NCI-H2196 treated with DMSO at 0.1 percent for 48 hours (cell line): ENCODE measurements around the gene PXDN.
"Not testable (repeated sequence)": the region's sequence is repeated elsewhere in the genome, so short reads cannot be mapped to it uniquely, and the experiment has no call there.

Source experiments
- DNase-seq: peaks from one replicate; lab custom pipeline; 2025; ENCODE audit not compliant: unreplicated experiment; lab: John Stamatoyannopoulos, UW

The PXDN gene

DNA sequence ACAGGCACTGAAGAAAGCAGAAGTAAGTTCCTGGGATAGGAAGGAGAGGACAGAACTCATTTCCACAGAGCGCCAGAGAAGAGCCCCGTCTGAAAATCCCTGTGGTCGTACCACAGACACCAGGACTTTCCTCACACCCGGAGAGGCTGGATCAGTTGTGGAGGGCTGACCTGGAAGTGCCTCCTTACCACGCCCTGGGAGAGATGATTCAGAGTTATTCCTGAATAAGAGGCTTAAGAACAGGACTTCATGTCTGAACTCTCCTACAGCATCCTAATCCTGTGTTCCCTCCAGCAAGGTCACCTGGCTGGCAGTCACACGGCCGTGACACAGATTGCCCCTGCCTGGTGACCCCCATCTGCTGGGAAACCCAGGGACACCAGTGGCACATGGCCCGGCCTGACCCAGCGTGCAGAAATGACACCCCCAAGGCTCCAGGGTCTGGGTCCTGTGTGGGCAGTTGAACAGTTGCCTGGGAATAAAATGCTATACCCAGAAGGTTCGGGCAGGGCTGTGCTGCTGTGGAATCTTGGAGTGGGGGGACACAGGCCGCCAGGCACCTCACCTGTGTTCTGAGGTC lies 105.9 kb downstream of the PXDN start:
- no peak for DNase-seq

DNA sequence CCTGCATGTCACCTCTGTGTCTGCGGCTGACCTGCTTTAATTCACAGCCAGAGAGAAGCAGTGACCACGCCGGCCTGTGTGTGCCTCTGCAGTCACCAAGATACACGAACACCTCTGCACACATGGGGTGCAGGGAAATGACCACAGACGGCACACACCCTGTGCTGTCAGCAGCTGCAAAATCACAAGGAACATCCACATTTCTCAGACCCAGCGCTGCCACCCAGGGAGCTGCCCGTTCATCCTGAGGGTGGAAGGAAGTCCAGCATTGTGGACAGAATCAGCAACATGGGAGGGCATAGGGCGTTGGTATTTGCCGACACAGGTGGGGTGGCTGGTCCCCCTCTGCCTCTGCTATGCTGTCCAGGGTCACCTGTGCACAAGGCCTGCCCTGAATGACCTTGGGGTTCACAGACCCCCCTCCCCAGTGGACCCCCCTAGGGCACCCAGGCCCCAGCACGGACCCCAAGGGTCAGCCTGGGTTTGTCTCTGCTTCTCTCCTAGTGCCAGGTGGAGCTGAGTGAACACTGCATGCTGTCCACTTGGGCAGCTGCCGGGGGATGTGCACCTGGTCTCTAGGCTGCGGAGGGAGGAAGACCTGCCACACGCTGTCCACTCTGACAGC lies 107.4 kb downstream of the PXDN start:
- no peak for DNase-seq

DNA sequence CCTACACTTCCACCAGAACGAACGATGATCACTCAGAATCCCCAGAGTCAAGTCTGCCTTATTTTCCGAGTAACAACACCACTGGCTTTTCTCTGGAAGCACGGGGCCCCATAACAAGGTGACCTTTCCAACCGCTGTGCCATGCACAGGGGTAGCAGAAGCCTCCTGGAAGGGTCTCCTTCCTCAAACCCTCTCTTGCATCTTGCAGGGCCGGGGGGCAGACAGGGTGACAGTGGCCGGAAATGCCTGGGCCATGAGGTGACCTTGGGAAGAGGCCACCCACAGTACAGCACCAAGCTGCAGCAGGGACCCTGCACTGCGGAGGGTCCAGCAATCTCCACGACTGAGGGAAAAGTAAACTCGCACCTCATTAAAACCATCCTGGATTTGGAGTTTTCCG lies 108.5 kb downstream of the PXDN start:
- DNase-seq, result no peak

DNA sequence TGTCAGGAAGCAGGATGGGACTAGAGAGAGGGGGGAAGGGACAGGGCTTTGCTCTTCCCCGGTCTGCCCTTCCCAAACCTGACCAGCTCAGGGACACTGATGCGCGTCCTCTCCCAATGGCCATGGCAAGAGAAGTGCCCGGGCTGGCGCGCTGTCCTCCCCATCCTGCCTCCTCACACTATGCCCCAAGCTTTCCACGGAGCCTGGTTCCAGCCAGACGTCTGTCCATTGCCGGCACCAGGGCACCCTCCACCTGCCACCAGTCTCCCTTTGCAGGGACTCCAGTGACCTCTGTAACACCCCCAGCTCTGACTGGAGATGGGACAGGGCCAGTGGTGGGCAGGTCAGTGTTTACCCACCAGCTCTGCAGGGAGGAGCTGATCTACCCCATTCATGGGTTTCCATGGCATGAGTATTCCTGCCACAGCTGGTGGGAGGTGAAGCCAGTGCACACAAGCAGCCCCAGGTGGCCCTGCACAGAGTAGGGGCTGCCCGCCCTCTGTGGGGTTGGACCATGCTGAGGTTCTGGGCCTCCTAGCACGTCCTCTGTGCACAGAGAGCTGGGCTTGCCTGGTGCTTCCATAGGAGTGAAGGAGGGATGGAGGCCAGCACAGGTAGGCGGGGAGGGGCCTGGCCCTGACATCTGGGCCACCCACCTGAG lies 109.5 kb downstream of the PXDN start:
- no peak for DNase-seq

DNA sequence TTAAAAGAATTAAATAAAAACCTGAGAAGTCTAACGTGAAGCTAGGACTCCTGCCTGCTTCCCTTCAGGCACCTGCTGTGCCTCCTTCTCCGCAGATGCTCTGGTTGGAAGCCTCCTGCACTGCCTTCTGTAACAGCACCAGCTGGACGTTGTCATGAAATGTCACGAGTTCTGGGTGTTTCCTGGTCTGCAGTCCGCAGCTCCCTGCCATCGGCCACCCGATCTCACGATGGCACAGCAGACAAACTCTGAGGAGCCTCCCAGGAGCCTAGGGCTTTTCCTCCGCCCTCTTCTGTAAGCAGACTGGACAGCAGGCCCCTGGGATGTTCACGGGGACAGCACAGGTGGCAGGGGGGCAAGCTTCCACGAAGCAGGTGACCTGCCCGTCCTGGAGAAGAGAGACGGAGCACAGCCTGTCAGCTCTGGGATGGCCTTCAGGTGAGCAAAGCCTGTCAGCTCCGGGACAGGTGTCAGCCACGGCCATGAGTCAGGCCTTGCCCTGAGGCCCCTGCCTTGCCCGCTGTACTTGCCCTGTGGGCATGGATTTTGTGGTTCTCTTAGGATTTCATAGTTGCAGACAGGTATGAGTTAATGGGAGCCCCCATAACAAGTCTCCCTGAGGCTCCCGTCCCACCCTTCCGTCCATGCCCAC lies 110.3 kb downstream of the PXDN start:
- DNase-seq, result no peak

DNA sequence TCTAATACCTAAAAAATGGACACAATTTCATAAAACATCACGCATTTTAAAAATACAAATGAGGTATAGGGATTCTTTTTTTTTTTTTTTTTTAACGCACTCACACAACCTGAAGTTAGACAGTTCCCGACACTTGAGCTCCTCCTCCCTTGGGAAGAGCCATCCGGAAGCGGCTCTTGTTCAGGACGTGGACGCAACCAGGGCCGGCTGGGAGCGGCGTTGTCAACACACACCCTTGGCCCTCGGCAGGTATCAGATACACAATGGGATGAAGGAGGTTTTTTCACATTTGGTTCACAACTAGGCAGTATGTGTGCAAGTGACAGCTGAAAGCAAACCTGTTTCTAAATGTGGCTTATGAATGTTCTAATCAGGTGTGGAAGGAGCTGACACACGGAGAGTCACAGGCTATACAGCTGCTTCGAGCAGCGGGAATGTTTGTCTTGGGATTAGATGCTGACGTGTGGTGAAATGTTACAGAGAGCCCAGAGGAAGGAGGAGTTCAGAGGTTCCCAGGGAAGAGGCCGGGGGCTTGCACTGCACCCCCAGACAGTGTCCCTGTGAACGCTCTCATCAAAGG lies 111.1 kb downstream of the PXDN start:
- DNase-seq, result no peak

DNA sequence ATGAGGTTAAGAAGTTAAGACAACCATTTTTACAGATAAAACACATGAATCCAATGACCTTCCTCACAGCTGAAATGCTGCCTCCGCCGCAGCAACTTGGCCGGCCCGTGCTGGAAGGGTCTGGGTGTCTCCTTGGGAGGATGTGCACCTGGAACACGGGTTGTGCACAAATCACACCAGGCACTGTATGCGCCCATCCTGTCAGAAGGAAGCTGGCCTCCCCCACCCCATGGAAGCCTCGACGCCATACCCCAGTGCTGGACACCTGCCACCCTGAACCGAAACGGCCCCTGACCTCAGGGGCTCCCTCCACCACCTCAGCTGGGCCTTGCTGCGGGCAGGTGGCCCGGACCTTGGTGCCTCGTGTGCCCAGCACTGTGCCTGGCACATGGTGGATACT lies 111.8 kb downstream of the PXDN start:
- DNase-seq, result no peak

DNA sequence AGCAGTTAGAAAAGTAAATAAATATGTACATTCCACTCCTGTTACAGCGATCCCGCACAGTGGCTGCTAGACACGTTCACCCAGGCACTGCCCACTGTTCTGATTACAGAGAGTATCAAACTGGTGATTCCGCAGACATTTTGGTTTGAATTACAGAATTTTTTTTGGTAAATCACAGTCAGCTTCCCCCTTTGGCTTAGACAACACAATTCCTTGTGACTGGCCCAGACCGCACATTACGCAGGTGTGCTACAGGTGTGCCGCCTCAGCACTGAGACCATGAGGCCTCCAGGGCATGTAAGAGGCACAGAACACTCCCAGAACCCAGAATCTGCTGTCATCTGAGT lies 112.3 kb downstream of the PXDN start:
- DNase-seq, result no peak

DNA sequence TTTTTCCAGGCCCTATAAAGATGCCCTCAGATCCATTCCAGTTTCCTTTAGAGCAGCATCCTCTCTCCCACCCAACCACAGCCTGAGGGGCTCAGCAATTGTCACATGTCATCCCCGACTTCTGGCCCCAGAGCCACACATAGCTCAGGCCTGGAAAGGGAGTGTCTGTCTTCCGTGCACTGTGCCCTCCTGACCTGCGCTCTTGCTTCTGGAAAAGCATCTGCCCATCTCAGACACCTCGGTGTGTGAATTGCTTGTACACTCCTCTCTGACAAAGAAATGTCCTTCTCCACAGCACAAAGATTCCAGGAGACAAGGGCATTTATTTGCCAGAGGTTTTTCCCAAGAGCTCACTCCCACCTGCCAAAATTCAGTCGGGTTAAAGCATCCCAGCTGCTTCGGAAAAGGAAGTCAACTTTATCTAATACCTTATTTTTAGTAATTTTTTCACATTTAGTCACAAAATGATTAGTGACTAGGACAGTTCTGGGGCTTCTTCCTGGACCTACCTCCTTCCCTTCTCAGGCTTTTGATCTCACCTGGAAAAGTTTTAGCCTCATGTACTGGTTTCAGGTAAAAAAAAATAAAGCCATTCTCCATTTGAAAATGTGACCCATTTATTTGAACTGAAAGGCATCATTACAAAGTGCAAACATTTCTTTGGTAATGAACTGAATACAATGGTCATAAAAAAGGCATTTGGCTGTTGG lies 112.9 kb downstream of the PXDN start:
- DNase-seq, result no peak

DNA sequence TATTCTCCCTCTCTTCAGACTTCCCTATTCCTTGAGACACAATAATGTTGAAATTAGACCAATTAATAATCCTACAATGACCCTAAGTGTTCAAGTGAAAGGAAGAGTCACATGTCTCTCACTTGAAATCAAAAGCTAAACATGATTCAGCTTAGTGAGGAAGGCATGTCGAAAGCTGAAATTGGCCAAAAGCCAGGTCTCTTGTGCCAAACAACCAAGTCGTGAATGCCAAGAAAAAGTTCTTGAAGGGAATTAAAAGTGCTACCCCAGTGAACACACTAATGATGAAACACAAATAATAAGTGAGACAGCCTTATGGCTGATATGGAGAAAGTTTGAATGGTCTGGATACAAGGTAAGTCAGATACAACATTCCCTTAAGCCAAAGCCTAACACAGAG lies 115.4 kb downstream of the PXDN start:
- DNase-seq, result no peak

DNA sequence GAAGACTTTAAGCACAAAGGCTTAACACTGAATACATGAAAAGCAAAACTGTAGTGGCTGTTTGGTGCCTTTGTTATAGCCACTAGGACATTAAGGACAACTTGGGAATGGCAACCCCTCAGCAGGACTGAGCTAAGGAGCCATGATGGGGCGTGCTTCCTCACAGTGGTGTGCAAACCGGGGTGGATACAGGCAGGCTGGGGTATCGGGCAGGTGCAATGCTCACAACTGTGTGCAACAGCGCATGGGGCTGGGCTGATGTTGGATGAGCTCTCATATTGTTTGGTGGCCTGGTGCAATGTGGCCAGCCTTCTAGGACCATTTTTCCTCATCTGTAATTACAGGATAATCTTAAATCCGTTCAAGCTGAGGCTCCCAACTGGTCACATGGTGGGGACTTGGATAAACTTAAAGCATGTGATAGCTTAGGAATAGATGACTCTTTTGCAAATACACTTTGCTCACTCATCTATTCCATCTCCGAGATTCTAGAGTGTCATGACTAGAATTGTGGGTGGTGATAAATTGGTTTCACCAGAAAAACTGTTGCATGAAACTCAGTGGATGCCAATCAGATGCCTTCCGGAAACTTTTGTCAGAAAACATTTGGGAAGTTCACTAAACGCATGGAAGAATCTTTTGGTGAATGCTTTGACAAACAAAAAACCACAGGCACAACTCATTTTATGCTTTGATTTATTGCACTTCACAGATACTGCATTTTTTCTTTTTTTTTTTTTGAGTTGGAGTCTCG lies 116.5 kb downstream of the PXDN start:
- no peak for DNase-seq

DNA sequence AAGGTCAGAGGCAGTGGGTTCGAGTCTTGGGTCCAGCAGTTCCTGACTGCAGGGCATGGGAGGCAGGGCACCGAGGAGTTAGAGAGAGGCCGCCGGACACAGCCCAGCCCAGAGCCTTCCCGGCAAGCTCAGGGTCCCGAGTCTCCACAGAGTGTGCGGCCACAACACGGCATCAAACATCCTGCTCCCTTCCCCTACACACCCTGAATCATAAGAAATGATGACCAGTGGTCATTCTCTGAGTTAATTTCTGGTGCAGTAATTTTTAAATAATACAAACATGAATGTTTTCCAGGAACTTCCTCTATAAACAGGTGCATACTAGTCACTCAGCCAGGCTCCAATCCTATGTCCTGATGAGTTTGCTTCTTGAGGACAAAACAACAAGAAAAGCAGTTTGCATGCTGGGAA lies 118.0 kb downstream of the PXDN start:
- no peak for DNase-seq

DNA sequence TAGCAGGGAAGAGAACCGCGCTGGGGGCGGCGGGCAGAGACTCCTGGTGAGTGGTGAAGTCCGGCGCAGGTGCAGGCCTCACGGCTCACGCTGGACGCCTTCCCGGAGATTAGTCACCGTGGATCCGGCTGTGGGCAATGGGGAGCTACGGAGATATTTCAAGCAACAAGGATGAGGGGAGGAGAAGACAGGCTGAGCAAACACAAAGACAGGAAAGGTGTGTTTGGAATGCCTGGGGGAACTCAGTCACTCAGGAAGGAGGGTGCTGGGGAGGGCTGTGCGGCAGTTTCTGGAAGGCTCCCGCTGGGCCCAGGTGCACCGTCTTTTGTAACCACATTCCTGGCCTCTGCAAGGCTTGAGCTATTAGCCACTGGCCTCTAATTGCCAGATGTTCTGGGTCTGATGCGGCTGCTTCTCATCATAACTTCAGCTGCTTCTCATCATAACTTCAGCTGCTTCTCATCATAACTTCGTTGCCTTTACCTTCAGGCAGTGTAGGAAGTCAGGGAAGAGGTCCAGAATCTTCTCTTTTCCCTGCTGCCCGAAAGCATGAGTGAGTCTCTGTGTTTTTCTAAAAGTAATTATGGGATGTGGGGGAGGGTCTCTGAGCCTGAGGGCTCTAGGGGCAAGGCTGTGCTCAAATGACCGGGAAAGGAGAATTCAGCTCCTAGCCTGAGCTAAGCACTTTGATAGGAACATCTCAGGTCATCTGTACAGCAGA lies 118.9 kb downstream of the PXDN start:
- no peak for DNase-seq

DNA sequence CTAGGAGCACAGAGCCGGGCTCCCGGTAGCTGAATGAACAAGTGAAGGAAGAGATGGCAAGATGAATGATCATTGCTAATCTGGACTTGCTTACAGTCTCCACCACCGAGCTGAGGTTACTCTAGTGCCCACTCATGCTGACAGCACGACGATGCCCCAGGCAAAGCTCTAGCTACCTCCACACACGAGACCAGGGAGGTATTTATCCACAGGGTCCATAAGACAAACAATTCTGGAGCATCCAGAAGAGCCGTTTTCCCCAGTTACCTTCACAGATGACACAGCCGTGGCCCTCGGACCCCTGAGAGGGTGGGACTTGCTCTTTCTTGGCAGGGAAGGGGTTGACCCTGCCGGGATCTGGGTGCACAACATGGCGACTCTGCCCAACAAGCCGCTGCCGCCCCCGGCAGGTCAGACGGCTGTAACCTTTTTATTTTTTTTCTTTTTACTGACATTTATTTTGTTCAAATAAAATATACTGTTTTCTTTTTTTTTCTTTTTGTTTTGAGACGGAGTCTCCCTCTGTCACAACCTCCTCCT lies 120.3 kb downstream of the PXDN start:
- no peak for DNase-seq

DNA sequence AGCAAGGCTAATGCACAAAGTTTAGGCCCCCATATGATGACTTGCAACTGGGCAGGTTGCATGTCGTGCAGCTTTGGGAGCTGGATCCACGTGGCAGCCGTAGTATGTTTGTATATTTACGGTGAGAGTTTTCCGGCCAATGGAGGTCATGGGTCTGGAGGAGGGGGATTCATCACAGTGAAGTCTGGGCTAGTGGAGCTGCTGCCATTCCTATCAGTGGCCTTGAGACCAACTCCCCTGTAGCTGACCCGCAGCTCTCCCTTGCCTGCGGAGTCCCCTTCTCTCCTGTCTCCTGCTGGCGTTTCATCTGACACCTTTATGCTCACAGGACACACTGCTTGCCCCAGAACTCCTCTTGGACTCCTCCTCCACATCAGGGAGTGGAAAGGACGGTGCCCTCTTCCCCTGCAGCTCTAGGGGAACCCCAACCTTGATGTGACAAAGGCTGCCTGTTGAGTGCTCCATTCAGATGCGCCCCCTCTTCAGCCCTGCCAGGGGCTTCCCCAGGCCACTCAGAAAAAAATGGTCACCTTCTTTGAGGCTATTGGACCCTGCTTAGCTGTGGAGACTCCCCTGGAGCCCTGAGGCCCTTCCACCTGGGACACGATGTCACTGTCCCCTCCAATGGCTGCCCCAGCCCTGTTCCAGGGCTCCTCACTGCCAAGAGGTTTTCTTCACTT lies 121.7 kb downstream of the PXDN start:
- no peak for DNase-seq

DNA sequence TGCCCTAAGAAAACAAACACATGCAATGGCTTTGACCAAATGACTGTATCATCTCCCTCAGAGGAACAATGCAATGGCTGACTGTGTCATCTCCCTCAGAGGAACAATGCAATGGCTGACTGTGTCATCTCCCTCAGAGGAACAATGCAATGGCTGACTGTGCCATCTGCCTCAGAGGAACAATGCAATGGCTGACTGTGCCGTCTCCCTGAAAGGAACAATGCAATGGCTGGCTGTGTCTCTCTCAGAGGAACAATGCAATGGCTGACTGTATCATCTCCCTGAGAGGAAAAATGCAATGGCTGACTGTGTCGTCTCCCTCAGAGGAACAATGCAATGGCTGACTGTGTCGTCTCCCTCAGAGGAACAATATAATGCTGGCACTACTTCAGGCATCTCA lies 122.3 kb downstream of the PXDN start:
- DNase-seq, result not testable (repeated sequence)

DNA sequence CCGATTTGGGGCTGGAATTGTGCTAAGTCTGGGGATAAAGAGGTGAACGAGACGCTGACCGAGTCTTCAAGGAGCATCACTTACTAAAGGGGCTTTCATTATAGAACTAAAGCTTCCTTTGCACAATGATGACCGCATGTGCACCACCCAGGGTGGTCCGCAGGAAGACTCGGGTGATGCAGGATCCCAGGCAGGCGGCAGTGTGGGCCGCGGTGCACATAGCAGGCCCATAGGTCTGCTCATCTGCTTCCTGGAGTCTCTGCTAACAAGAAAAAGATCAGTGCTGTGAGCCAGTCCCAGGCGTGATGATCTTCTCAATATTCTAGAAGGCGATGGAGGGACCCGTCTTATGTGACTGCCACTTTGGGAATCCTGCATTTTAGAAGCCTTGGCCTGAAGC lies 122.8 kb downstream of the PXDN start:
- DNase-seq, result no peak

DNA sequence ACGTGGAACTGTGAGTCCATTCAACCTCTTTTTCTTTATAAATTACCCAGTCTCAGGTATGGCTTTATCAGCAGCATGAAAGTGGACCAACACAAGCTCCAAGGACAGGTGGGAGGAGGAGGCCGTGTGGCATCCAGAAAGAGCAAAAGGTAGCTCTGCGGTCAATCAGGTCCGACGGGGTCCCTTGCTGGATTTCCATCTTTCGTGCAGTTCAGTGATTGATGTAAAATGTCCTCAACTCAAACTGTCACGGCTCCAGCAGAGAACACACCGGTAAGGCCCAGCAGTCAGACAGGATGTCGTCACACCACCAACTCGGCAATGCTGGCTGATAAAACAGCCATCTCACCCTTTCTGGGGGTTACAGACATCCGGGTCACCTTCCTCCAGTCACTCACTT lies 123.3 kb downstream of the PXDN start:
- DNase-seq, result no peak

DNA sequence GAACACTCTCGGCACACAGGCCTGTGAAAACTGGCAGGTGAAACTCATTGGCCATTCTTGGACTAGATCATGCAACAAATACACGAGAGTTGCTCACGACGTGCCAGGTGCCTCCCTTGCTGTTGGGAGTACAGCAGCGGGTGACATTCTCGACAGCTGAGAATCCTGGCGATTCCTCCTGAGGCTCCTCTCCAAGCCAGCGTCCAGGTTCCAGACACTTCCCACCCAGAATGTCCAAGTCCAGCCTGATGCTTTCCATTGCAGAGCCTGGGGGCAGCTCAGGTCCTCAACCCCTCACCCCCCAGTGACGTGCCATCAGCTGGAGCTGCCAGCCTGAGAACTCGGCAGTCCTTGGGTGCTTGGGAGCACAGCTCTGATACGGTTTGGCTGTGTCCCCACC lies 124.2 kb downstream of the PXDN start:
- no peak for DNase-seq
